G401 (cell line): Measurements from ENCODE around the gene APBA3. TPM values are rescaled to one million over a fixed set of nuclear protein-coding genes. Genes with fewer than 3 reads are reported as not detected.
A peak's percentile ranks its signal among the peaks of the same experiment; 100 is the strongest.
"Not testable (repeated sequence)": the region's sequence is repeated elsewhere in the genome, so short reads cannot be mapped to it uniquely, and the experiment has no call there.

ENCODE experiments used
- DNase-seq: peaks from one replicate; pipeline ENCODE4 v3.0.0-alpha.2; 2015; ENCODE audit warnings: low spot score
- in situ Hi-C: cut with HindIII; loops from 2 replicates; pipeline ENCODE4 v1.10.0; 2016; ENCODE audit warnings: low sequenced_read_pairs, mixed read lengths
- total RNA-seq: library from RNA; depleted of rRNA; stranded (reverse); fragments of >200 nt; shearing (Covaris generic); gene quantifications from 2 replicates; pipeline ENCODE4 v1.2.3, GENCODE V29; 2014

The APBA3 gene
- total RNA-seq, 1 experiment from 2014 or later: 18.2 TPM

DNA sequence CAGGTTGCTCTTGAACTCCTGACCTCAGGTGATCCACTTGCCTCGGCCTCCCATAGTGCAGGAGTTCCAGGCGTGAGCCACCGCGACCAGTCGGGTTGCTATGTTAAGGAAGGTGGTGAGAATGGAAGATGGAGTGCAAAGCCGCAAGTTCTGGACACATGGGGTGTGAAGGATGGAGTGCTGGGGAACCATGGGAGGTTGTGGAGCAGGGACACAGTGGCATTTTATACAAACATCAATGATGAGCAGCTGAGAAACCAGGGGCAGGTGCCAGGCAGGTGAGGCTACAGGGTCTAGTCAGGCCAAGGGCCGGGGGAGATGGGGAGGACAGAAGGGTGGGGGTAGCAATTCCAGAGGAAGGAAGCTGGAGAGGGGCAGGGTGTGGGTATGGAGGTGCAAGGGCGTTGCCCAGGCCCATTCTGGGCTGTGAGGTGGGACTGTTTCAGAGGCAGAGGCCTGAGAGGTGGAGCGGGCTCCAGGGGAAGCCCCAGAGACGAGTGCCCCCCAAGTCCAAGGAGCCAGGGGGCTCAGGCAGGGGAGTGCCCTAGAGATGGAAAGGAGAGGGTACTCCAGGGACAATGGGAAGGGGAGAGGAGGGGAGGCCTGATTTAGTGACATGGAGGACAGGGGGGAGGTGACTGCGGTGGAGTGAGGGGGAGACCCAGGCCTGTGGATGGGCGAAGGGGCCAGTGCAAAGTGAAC lies 12.5 kb upstream of the APBA3 start:
- DNase-seq: no peak

DNA sequence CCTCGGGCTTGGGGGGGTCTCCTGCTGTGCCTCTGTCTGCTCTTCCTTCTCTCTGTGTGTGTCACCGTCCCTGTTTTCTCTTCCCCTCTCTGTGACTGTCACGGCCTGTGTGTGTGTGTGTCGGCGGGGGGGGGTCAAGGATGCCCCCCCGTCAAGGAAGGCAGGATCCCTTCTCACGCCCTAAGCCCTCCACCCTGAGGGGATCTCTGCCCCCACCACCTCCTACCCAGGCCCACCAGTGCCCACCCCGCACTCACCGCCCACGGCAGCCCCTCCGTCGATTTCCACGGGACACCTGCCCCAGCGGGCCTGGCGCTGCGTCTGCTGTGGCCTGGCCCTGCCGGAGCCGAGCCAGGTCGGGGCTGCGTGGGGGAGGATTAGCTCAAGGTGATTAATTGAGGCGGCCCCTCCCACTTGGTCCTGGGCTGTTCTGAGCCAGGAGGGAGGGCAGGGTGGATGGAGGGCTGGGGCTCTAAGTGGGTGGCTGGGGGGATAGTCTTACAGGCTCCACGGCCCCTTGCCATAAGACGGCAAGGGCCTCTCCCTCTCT lies 10.5 kb upstream of the APBA3 start, which contains the start of gene RAX2:
Gene RAX2 (minus strand): TSS at position 323 of the 550 bp plus-strand sequence. CDS start 486 bp downstream, outside the sequence.
- in situ Hi-C loops: no loop called here

More for the DNA sequence above, 12.5 kb upstream of the APBA3 start:
- in situ Hi-C loops: no loop called here

DNA sequence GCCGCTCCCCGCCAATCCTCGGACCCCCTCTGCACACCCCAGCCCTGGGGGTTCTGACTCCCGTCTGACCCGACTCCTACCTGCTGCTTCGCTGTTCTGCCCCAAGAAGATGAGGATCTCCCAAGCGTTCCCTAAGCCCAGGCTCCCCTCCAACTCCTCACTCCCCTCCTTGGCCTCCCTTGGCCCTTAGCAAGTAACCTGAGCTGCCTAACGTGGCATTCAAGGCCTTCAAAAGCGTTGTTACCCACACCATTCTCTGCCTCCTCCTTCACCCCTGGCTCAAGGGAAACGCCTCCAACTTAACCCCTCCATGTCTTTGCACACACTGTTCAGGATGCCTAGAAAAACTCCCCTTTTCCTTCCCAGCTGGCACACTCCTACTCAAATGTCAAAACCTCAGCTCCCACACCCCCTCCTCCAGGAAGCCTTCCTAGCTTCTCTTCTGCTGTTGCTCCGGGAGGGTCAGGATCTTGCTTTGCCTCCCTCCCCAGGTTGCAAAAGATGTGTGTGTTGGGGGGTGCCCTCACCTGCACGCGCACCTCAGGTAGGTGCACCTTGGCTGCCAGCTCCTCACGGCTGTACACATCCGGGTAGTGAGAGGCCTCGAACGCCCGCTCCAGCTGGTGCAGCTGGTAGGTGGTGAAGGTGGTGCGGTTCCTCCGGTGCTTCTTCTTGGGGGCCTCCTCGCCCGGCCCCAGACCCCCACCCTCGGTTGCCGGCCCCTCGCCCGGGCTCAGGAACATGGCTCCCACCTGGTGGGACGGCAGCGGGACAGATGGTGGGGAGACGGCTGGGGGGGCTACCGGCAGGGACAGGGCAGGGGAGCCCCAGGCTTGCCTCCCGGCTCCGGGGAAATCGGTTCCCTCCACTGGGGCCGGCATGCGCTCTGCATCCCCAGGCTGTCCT lies 9.8 kb upstream of the APBA3 start:
- no peak for DNase-seq
- in situ Hi-C loops: no loop called here

More for the DNA sequence above, 10.5 kb upstream of the APBA3 start, which contains the start of gene RAX2:
- DNase-seq: no peak

DNA sequence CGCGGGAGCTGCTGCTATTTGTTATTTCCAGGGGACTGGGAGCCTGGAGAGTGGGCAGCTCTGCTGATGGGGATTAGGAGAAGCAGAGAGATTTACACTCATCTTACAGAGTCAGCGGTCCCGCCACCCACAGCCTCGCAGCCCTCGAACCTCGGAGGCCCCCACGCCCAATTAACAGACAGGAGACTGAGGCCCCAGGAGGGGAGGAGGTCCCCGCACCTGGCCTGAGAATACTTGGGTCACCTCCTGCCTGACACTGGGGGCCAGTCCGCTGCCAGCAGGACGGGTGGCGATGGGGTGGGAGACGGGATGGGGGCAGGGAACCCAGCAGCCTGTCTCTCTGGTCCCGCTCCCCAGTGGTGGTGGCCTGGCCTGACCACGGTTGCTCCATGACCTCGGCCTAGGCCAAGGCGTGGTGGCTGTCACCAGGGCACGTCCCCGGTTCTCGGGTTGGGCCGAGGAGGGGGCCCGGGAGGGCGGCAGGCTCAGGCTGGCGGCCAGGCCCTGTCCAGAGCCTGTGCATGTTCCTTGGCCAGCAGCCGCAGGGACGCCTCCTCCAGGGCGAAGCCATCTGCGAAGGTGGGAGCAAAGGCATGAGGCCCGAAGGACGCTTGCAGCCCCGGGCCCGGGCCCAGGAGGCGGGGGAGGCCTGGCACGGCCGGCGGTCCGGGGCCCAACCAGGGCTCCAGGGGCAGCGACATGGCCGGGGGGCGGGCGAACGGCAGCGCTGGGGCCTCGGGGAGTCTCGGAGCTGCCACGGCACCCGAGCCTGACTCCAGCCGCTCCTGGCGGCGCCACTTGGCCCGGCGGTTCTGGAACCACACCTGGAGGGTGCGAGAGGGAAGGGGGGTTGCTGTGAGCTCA lies 8.9 kb upstream of the APBA3 start:
- in situ Hi-C loops: no loop called here
- DNase-seq: peak; percentile 33

GRCh38 chr19:3769494-3769893 lies 8.0 kb upstream of the APBA3 start:
- in situ Hi-C loops: no loop called here
- no peak for DNase-seq

DNA sequence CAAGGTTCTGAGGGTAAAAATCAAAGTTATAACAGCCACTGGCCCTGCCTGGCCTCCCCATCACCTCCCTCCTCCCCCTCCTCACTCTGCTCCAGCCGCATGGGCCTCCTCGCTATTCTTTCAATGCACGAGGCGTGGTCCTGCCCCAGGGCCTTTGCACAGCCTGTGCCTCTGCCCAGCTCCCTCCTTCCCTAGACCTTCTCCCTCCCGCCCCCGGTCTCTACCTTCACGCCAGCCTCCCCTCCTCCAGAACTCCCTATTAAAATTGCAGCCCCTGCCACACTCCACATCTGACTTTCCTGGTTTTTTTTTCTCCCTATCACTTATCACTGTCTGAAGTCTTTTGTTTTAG lies 7.2 kb upstream of the APBA3 start:
- in situ Hi-C loops: no loop called here

GRCh38 chr19:3768015-3768747 lies 6.7 kb upstream of the APBA3 start:
- DNase-seq: no peak
- in situ Hi-C loops: no loop called here

More for the DNA sequence above, 7.2 kb upstream of the APBA3 start:
- DNase-seq: no peak

GRCh38 chr19:3767050-3767449 lies 5.6 kb upstream of the APBA3 start:
- in situ Hi-C loops: no loop called here
- DNase-seq: no peak

DNA sequence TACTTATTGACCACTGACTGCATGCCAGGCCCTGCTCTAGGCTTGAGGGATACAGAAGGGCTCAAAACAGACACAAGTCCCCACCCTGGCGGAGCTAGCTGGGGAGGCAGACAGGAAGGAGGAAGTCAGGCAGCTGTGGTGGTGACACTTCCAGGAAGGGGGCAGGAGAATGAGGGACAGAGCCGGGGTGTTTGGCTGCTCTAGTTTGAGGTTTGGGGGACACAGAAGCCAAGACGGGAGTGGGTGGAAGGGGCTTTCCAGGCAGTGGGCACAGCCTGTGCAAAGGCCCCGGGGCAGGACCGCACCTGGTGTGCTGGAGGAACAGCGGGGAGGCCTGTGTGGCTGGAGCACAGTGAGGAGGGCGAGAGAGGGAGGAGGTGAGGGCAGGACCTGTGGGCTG lies 5.0 kb upstream of the APBA3 start:
- in situ Hi-C loops: no loop called here
- DNase-seq: no peak

DNA sequence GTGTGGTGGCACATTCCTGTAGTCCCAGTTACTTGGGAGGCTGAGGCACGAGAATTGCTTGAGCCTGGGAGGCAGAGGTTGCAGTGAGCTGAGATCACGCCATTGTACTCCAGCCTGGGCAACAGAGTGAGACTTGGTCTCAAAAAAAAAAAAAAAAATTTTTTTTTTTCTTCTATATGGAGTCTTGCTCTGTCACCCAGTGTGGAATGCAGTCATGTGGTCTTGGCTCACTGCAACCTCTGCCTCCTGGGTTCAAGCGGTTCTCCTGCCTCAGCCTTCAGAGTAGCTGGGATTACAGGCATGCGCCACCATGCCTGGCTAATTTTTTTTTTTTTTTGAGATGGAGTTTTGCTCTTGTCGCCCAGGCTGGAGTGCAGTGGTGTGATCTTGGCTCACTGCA lies 4.3 kb upstream of the APBA3 start:
- in situ Hi-C loops, DNase-seq: not testable (repeated sequence)

DNA sequence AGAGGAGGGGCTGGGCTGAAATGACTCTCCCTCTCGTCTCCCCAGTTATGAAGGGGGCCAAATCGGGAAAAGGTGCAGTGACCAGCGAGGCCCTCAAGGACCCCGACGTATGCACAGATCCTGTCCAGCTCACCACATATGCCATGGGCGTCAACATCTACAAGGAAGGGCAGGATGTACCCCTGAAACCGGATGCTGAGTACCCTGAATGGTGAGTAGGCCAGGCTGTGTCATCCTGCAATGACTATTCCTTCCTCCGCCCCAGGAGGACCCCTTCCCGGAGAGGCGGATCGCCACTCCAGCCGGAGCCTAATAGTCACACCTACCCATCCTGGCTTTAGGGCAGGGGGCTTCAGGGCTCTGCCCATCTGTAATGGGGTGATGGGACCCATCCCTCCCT lies 3.6 kb upstream of the APBA3 start:
- no peak for DNase-seq
- in situ Hi-C loops: no loop called here

- in situ Hi-C loops: no loop called here
- peak; percentile 98 for DNase-seq
Measured at GRCh38 chr19:3762501-3763459, 1.3 kb upstream of the APBA3 start, which contains the start of gene MRPL54. Gene MRPL54, plus strand, starts transcription at chr19:3762682. Its CDS starts 19 bp downstream, at chr19:3762701.

GRCh38 chr19:3762130-3762473 lies 610 bp upstream of the APBA3 start:
- DNase-seq: no peak
- in situ Hi-C loops: no loop called here

DNA sequence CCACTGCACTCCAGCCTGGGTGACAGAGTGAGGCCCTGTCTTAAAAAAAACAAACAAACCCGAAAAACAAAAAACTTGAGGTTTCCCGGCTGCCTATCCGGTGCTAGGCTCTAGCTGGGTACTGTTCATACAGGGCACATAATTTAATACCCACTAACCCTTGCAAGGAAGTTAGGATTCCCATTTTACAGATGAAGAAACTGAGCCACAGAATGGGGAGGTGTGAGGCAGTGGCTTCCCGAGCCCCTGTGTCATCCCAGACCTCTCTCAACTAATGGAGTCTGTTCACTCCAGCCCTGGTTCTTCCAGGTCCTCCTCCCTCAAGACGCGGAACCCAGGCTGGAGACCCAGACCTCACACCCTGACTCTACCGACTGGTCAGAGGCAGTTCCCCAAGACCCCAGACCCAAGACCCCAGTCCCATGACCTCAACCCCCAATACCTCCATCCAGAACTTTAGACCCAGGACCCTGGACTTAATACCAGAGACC lies 576 bp downstream of the APBA3 start:
- no peak for DNase-seq

GRCh38 chr19:3759482-3760254 lies 1.8 kb downstream of the APBA3 start:
- no peak for DNase-seq
- in situ Hi-C loops: no loop called here

More for the DNA sequence above, 576 bp downstream of the APBA3 start:
- in situ Hi-C loops: no loop called here

- in situ Hi-C loops, DNase-seq: not testable (repeated sequence)
Measured at GRCh38 chr19:3758297-3758696, 3.2 kb downstream of the APBA3 start.
